Measurements from ENCODE around the gene RASIP1.
"Not testable (repeated sequence)": the region's sequence is repeated elsewhere in the genome, so short reads cannot be mapped to it uniquely, and the experiment has no call there.

Gene RASIP1

DNA sequence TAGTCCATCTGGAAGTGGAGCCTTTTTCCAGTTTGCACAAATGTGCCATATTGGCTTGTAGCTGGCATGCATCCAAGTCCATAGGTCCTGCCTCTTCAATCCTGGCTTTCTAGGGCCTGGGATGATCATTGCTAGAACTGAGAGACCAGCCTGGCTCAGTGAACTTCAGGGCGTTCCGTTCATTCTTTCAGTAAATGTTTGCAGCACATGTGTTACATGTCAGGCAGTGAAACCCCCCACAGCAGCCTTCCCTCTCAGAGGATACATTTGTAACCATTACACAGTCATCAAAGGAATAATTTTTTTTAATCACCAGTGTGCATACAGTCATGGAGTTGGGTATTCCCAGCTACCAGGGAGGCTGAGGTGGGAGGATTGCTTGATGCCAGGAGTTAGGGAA lies 35.0 kb downstream of the RASIP1 start:
- no peak for DNase-seq

DNA sequence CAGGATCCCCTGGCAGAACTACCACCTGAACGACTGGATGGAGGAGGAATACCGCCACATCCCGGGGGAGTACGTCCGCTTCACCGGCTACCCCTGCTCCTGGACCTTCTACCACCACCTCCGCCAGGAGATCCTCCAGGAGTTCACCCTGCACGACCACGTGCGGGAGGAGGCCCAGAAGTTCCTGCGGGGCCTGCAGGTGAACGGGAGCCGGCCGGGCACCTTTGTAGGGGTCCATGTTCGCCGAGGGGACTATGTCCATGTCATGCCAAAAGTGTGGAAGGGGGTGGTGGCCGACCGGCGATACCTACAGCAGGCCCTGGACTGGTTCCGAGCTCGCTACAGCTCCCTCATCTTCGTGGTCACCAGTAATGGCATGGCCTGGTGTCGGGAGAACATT lies 37.1 kb downstream of the RASIP1 start:
- no peak for DNase-seq

DNA sequence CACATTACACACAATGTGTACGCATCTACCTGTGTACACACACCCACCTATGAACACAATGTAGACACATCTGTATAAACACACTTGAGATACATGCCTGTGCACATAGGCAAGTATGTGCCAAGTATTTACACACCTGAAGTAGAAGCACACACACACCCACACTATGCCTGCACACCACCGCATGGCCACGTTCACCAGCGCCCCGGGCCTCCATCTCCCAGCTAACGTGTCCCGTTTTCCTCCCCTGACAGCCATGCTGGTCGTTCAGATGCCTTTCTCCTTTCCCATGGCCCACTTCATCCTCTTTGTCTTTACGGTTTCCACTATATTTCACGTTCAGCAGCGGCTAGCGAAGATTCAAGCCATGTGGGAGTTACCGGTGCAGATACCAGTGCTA lies 37.7 kb downstream of the RASIP1 start:
- DNase-seq, result no peak

DNA sequence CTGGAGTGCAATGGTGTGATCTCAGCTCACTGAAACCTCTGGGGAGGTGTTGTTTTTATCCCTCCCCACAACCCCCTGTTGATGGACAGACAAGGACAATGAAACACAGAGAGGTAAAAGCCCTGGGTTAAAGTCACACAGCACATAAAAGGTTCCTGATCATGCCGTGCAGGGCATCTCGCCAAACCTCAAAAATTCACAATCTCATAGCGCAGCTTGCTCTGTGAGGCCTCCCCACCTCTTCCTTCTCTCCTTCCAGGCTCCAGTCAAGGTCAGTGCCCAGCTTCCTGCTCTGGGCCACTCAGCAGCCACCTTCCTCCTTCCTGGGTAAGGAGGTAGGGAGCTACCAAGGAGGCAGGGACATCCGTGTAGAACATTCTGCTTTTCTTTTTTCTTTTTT lies 42.4 kb downstream of the RASIP1 start:
- DNase-seq, result no peak

DNA sequence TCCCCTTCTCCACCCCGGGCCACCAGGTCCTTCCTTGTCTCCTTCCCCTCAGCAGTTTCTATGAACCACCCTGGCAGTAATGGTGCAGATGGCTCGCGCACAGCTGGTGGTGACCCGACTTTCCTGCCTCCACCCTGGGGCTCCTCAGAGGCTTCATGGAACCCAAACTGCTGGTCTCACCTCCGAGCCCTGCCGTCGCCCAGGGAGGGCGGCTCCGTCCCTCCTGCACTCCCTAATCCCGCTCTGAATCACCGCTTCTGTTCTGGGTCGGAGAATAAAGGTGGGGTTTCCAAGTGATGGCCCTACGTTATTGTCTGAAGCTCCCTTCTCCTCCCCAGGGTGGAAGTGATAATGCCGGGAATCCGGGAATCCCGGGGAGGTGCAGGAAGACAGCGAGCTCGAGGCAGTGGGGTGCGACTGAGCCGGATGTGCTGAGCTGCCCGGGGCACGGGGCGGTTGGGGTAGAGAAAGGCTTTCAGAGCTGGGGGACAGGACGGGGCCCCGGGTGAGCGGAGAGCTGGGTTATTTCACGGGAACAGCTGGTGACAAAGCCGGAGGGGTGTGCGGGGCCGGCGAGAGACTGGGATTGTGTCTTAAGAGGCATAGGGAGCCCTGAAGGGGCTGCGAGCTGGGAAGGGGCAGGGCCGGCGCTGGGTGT lies 43.9 kb downstream of the RASIP1 start:
- DNase-seq, result no peak

DNA sequence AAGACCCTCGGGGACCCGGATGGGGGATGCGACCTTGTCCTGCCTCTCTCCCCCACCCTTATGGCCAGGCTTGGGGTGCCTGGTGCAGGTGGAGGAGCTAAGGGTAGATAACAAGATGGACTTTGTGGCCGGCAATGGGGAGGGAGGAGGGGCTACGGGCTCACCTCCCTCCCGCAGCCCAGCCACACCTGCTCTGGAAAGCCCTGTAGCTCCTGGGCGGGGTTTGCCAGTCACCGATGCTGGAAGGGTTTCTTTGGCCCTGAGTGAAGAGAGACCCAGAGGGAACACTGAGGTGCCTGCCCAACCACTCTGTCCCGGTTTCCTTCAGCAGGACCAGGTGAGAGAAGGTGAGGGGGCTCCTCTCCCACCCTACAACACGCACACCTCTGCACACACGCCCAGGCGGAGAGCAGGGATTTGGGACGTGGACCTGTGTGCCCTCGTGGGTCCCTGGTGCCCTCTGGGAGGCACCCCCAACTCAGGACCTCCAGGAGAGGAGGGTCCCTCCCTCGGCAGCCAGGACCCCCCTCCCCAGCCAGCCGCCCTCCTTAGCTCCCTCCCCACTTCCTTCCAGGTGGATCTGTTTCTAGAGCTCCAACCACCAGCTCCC lies 44.6 kb downstream of the RASIP1 start, which contains the start of gene FUT2:
Gene FUT2, plus strand, starts transcription at position 229 of the 610 bp plus-strand sequence. CDS start 6,986 bp downstream, outside the sequence.
- DNase-seq, result no peak

DNA sequence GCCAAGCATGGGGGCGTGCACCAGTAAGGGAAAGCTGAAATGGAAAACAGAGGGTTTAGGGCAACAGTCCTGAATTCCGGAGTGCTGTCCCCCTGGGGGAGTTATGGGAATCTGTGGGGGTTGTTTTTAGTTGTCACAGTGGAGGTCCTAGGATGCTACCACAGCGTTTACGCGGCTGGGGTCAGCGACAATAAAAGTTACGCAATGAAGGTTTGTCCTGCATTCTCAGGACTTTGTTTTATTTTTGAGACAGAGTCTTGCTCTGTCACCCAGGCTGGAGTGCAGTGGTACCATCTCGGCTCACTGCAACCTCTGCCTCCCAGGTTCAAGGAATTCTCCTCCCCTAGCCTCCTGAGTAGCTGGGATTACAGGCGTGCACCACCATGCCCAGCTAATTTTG lies 46.8 kb downstream of the RASIP1 start:
- not testable (repeated sequence) for DNase-seq

DNA sequence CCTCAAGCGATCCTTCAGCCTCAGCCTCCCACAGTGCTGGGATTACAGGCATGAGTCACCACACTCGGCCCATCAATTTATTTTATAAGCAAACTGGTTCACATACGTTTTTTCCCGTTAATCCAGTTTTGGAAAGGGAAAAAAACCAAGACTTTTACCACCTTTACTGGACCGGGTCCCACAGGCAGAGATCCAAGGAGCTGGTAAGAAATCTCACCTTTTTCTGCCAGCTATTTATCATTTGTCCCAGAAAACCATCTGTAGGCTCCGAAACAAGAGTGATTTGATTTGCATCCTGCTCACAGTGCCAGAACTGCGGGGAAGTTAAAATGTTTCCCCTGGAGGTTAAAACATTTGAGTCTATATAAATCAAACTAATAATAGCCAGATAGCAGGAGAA lies 51.0 kb downstream of the RASIP1 start:
- DNase-seq, result no peak

DNA sequence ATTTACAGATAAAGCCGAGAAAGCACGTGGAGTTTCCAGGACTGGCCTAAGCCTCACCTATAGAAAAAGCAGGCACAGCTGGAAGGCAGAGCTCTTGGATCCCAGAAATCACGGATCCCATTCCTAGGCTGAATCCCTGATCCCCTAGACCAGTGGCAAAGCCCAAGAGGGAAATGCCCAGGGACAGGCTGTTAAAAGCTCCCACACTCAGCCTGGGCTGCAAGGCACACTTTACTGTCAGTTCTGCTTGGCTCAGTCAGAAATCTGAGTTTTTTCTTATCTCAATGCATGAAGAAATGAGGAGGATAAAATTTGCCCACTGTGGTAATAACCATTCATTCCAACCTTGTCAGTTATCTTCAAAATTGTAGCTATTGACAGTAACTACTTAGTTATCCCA lies 52.6 kb downstream of the RASIP1 start:
- no peak for DNase-seq

DNA sequence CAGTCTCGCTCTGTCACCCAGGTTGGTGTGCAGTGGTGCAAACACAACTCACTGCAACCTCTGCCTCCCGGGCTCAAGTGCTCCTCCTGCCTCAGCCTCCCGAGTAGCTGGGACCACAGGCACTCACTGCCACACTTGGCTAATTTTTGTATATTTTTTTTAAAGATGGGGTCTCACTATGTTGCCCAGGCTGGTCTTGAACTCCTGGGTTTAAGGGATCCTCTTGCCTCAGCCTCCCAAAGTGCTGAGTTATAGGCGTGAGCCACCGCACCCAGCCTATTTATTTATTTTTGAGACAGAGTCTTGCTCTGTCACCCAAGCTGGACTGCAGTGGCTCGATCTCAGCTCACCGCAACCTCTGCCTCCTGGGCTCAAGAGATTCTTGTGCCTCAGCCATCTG lies 53.8 kb downstream of the RASIP1 start:
- DNase-seq, result not testable (repeated sequence)

DNA sequence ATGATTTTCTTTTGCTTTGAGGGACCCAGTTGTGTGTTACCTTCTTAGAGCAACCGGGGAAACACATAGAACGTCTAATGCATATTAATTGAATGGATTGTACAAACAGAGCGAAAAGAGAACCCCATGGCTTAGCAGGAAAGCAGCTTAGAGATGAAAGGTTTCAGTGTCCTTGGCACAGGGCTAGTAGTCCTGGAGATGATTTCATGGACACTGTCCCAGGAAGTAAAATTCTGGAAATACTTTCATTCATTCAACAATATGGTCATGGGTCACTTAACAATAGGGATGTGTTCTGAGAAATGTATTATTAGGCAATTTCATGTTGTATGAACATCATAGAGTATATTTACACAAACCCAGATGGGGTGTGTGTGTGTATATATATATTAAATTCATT lies 54.3 kb downstream of the RASIP1 start:
- no peak for DNase-seq

DNA sequence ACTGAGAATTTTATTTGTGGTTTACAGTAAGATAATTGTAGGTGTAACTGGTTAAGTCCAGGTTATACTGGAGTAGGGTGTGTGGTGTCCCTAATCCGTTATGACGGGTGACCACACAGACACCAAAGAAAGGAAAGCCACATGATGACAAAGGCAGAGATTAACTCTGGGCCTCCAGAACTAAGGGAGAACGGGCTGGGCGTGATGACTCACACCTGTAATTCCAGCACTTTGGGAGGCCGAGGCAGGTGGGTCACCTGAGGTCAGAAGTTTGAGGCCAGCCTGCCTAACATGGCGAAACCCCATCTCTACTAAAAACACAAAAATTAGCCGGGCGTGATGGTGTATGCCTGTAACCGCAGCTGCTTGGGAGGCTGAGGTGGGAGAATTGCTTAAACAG lies 54.8 kb downstream of the RASIP1 start:
- DNase-seq, result no peak

DNA sequence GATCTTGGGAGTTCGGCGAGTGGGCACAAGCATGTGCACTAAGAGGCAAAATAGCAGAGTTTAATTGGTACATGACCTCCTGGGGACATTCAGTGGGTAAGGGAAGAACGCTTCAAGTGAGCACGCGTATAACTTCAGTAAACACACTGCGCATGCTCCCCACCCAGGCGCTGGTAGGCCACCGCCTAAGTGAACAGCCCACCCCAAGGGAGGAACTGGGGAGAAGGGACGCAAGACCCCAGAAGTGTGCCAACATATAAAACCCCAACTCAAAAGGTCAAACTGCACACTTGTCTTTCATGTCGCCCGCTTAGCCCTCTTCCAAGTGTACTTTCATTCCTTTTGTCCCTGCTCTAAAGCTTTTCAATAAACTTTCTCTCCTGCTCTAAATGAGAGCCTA lies 57.1 kb downstream of the RASIP1 start:
- DNase-seq, result no peak

DNA sequence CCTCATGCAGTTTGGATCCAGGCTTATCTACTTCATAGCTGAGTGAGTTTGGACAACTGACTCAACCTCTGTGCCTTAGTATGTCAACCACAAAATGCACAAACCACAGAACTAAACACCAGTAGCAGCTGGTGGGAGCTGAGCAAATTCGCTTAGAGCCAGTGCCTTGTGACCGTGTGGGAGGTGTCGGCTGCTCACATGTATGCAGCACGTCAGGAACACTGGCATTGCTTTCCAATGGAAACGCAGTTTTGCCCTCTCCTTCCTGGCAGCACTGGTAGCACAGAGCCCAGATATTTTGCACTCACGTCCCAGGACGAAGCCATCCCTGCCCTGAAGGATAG lies 59.3 kb downstream of the RASIP1 start:
- DNase-seq, result no peak

DNA sequence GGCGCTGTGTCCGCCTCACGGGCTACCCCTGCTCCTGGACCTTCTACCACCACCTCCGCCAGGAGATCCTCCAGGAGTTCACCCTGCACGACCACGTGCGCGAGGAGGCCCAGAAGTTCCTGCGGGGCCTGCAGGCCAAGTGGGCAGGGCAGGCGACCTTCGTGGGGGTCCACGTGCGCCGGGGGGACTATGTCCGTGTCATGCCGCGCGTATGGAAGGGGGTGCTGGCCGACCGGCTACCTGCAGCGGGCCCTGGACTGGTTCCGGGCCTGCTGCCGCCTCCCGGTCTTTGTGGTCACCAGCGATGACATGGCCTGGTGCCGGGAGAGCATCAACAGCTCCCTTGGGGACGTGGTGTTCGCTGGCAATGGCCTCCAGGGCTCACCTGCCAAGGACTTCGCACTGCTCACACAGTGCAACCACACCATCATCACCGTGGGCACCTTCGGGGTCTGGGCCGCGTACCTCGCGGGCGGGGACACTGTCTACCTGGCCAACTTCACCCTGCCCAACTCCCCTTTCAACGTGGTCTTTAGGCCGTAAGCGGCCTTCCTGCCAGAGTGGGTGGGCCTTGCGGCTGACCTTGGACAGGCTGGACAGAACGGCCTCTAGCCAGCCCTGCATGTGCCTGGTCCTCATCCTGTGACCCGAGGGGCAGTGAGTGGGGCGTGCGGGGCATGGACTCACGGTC lies 59.8 kb downstream of the RASIP1 start:
- no peak for DNase-seq

DNA sequence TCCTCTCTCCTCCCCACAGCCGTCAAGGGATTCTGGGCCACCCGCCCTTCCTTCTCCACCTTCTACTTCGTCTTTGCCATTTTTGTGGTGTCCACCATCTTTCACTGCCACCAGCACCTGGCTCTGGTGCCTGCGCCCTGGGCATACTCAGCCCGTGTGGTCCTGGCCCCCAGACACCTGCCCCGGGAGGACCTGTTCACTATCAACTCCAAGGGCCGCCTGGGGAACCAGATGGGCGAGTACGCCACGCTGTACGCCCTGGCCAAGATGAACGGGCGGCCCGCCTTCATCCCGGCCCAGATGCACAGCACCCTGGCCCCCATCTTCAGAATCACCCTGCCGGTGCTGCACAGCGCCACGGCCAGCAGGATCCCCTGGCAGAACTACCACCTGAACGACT lies 60.4 kb downstream of the RASIP1 start:
- not testable (repeated sequence) for DNase-seq

DNA sequence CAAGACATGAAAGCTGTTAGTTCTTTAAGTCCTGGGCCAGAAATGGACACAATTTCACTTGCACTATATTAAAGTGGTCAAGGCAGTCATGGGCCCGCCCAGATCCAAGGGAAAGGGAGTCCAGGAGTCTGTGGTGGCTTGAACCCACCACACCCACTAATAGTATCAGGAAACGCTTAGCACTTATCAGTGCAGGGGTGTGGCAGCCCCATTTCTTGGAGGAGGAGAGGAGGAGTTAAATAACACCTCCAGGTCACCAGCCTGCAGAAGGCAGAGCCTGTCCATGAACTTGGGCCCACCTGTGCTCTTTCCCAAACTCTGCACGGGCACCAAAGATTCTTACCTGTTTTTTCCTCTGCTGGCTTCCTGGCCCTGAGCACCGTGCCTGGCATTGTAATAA lies 62.2 kb downstream of the RASIP1 start:
- DNase-seq, result no peak

DNA sequence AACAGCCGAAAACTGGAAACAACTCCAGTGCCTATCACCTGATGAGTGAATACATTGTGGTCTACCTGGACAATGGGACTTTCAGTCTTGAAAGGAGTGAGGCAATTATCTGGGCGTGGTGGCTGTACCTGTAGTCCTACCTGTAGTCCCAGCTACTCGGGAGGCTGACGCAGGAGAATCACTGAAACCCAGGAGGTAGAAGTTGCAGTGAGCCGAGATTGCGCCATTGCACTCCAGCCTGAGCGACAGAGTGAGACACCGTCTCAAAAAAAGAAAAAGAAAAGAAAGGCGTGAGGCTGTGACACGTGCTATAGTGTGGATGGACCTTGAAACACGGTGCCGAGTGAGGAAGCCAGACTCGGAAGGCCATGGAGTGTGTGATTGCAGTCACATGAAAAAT lies 63.5 kb downstream of the RASIP1 start:
- DNase-seq, result no peak

DNA sequence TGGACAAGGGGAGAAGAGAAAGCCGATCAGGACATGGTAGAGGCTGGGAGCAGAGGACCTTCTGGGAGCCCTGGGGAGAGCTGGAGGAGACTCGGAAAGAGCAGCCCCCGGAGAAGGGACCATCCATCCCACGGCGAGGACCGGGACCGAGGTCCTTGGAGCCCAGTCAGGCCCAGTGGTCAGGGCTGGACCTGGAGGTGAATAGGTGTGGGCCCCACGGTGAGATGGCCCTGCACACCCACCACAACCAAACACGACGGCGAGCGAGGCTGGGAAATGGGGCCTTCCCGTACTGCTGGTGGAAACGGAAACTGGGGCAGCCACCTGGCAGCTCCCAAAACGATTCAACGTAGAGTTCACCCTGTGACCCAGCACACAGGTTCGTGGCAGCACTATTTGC lies 63.9 kb downstream of the RASIP1 start:
- DNase-seq, result no peak

DNA sequence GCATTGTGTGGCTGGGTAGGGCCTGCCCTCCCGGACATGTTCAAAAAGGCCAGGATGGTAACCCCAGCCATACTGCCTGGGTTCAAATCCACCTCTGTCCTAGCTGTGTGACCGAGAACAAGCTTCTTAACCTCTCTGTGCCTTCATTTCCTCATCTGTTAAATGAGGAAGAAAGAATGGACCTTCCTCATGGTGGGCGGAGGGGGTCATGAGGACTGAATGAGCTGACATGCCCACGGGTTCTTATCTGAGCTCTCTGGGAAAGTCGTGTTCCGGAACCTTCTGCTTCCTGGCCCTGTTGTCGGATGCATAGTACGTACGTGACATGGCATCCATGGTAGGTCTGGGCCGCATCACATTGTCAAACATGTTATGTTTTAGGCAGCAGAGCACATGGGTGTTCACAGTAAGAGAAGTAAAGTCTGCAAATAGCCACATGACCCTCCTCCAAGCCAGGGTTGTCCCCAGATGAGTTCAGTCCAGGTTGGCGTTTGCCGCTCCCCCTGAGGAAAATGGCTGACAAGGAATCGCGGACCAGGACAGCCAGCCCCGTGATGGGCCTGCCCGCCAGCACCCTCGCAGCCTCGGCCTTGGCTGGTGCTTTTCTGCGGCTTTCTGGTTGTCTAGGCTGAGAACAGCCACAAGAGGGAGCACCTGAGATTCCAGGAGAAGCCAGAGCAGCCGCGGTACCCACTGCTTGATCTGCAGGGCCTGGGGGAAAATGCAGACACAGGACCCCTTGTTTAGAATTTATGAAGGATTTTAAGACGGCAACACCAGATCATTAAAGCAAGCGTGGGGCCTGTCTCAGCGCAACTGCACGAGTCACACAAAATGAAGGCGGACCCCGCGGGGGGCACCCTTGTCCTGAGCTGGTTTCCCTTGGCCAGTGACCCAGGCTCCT lies 65.2 kb downstream of the RASIP1 start:
- peak; percentile 72 for DNase-seq

DNA sequence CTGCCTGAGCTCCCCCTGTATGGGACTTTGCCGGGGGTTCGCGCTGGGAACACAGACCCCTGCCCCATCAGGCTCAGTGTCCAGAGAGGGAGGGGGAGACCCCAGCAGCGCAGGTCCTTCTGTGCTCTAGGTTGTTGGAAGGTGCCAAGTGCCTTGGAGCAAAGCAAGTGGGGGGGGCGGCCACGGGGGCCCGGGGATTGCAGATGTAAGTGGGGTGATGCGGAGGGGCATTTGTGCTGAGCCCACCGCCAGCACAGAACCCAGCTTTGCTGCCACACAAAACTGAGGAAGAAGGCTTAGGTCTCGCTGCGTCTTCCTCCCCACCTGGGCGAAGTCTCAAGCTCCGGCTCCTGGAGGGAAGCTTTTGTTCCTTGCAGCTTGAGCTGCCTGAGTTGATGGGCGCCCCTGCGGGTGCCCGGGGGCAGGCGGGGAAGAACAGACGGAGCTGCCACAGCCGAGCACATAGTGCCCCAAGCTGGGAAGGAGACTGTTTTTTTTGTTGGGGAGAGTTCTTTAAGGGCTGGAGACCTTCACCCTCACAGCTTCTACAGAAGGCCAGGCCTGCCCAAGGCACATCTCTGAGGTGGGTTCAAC lies 66.1 kb downstream of the RASIP1 start:
- no peak for DNase-seq

DNA sequence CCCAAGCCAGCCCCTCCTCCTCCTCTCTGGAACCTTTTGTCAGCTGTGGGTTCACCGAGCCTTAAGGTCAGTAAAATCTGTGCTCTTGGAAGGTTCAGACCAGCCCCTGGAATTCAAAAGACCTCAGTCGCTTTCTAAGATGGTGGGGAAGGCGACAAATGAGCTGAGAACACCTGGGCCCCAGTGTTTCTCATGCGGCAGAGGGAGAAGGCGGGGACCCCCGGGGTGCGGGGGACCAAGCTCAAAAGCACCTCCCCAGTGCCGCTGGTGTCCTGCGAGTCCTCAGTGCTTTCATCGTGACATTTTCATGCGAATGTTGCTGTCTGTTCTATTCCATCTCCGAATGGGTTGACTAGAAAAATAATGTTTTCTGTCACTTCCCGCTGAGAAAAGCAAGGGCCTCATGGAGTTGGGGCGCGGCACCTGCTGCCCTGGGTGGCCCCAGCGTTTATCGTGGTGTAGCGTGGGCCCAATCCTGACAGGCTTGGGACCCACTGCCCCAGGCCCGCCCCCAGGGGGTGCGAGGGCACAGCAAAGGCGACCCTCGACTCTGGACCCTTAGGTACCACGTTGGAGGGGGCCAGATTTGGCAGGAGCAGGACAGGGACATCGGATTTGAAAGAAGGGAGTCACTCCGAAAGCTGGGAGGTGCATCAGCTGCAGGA lies 66.8 kb downstream of the RASIP1 start:
- DNase-seq, result no peak

DNA sequence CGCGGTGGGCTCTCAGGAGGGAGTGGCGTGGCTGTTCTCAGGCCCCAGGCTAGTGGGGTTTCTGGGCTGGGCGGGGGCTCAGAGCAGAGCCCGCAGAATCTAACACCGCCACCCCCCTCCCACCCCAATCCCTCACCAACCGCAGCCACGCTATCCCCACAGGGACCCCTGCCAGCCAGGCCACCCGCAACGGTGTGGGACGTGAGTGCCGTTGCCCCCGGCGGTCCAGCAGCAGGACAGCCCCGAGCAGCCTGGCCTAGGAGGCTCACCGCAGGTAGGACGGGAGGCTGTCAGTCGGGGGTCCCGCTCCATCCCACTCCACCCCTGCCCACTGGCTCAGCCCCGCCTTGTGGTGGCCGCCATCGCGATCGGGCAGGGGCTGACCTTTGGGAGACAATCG lies 67.4 kb downstream of the RASIP1 start, which contains the start of gene NTN5:
Gene NTN5, minus strand, starts transcription at position 24 of the 400 bp plus-strand sequence. CDS start 2,031 bp downstream, outside the sequence.
- no peak for DNase-seq
